Measurements from ENCODE around the gene UNC119.

GRCh38 chr17:28570716-28571360 is 18.4 kb upstream of the UNC119 start:
- TF ChIP-seq SUZ12 (IDR thresholded peaks at IDR 0.05; ENCODE audit: extremely low read depth, insufficient read depth, insufficient read length) (no peak), YY1 (IDR thresholded peaks at IDR 0.05; ENCODE audit: insufficient read depth, insufficient read length) (no peak), ZNF274 (IDR thresholded peaks at IDR 0.05; ENCODE audit: low read depth, low read length) (no peak)
